ENCODE results near the gene ARHGAP23.

Gene ARHGAP23

GRCh38 chr17:38441429-38442061, 13.3 kb downstream of the ARHGAP23 start:
- no peak for DNase-seq (ENCODE audit: low read depth)

GRCh38 chr17:38442548-38442947, 14.3 kb downstream of the ARHGAP23 start:
- peak; percentile 50 for DNase-seq (ENCODE audit: low read depth)

- DNase-seq (ENCODE audit: low read depth) = no peak
These were observed 15.2 kb downstream of the ARHGAP23 start for GRCh38 chr17:38443356-38444031.

- DNase-seq (ENCODE audit: low read depth) = peak; percentile 56
These were observed 15.9 kb downstream of the ARHGAP23 start for GRCh38 chr17:38444151-38444550.

- peak; percentile 18 for DNase-seq (ENCODE audit: low read depth)
These were observed 19.3 kb downstream of the ARHGAP23 start for GRCh38 chr17:38447502-38448085.

GRCh38 chr17:38448208-38448771, 20.0 kb downstream of the ARHGAP23 start:
- DNase-seq (ENCODE audit: low read depth) = no peak

GRCh38 chr17:38449364-38449763, 21.1 kb downstream of the ARHGAP23 start:
- peak; percentile 31 for DNase-seq (ENCODE audit: low read depth)

- no peak for DNase-seq (ENCODE audit: low read depth)
These were observed 22.3 kb downstream of the ARHGAP23 start for GRCh38 chr17:38450557-38451029.

GRCh38 chr17:38451030-38451839, 23.0 kb downstream of the ARHGAP23 start:
- DNase-seq (ENCODE audit: low read depth) = peak; percentile 59

GRCh38 chr17:38451840-38452529, 23.7 kb downstream of the ARHGAP23 start:
- peak; percentile 74 for DNase-seq (ENCODE audit: low read depth)

- DNase-seq (ENCODE audit: low read depth) = no peak
These were observed 24.5 kb downstream of the ARHGAP23 start for GRCh38 chr17:38452719-38453118.

GRCh38 chr17:38453951-38454421, 25.7 kb downstream of the ARHGAP23 start:
- peak; percentile 43 for DNase-seq (ENCODE audit: low read depth)

- peak; percentile 88 for DNase-seq (ENCODE audit: low read depth)
These were observed 26.3 kb downstream of the ARHGAP23 start for GRCh38 chr17:38454532-38454931.

- DNase-seq (ENCODE audit: low read depth) = no peak
These were observed 27.1 kb downstream of the ARHGAP23 start for GRCh38 chr17:38455288-38455915.

- no peak for DNase-seq (ENCODE audit: low read depth)
These were observed 28.0 kb downstream of the ARHGAP23 start for GRCh38 chr17:38456031-38456815.

GRCh38 chr17:38457577-38458371, 29.5 kb downstream of the ARHGAP23 start:
- DNase-seq (ENCODE audit: low read depth) = no peak

- no peak for DNase-seq (ENCODE audit: low read depth)
These were observed 30.3 kb downstream of the ARHGAP23 start for GRCh38 chr17:38458521-38458920.

GRCh38 chr17:38459567-38459966, 31.3 kb downstream of the ARHGAP23 start:
- DNase-seq (ENCODE audit: low read depth) = no peak

GRCh38 chr17:38460082-38460715, 31.9 kb downstream of the ARHGAP23 start:
- no peak for DNase-seq (ENCODE audit: low read depth)
